HEK293T (cell line): ENCODE data around the gene SPRYD4.

ENCODE experiments used
- BHLHE40 ChIP-seq: fragments of 450-650 bp; IDR thresholded peaks from 2 replicates; pipeline ENCODE4 v1.6.1; 2016; ENCODE audit warnings: mild to moderate bottlenecking, moderate library complexity, borderline replicate concordance
- FOXA1 ChIP-seq: fragments of 450-650 bp; IDR thresholded peaks from 2 replicates; pipeline ENCODE4 v1.6.1; 2016; ENCODE audit warnings: mild to moderate bottlenecking

DNA sequence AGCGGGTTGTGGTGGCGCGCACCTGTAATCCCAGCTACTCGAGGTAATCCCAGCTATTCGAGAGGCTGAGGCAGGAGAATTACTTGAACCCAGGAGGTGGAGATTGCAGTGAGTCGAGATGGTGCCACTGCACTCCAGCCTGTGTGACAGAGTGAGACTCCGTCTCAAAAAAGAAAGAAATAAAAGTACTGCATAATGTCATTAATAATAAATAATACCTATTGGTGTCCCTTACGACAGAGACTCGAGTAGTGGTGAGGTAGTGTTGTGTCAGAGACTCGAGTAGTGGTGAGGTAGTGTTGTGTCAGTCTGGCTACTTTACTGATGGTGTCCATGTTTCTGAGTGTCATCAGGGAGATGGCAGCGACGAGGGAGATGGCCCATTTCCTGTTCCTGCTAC, 18.3 kb downstream of the SPRYD4 start:
- TF ChIP-seq FOXA1 (no peak), BHLHE40 (no peak)
